H9 (cell line): Measurements from ENCODE around the gene SDK2. TPM values are rescaled to one million over a fixed set of nuclear protein-coding genes. Genes with fewer than 3 reads are reported as not detected.

Experiments used
- DNase-seq: peaks from one replicate; pipeline ENCODE4 v3.0.0-alpha.2; 2017
- H2AFZ ChIP-seq: one replicate; pipeline ENCODE4 v1.6.1; 2013; ENCODE audit warnings: mild to moderate bottlenecking, low read length, control low read depth, moderate library complexity
- H2AK5ac ChIP-seq: 2 replicates; pipeline ENCODE4 v1.6.1; 2013; ENCODE audit warnings: low read length, control low read depth, mixed read lengths; ENCODE audit not compliant: insufficient read length
- H2BK120ac ChIP-seq: one replicate; pipeline ENCODE4 v1.6.1; 2013; ENCODE audit warnings: low read depth, mild to moderate bottlenecking, low read length, control low read depth, inconsistent platforms; ENCODE audit not compliant: poor library complexity, severe bottlenecking
- H2BK12ac ChIP-seq: 2 replicates; pipeline ENCODE4 v1.6.1; 2013; ENCODE audit warnings: low read length, control low read depth, mixed read lengths, low read depth; ENCODE audit not compliant: insufficient read length
- H2BK15ac ChIP-seq: 2 replicates; pipeline ENCODE4 v1.6.1; 2013; ENCODE audit warnings: low read depth, low read length, control low read depth
- H2BK20ac ChIP-seq: one replicate; pipeline ENCODE4 v1.6.1; 2013; ENCODE audit warnings: low read depth, mild to moderate bottlenecking, low read length, control low read depth, inconsistent platforms; ENCODE audit not compliant: poor library complexity, severe bottlenecking
- H2BK5ac ChIP-seq: 2 replicates; pipeline ENCODE4 v1.6.1; 2013; ENCODE audit warnings: low read length, control low read depth, mixed read lengths; ENCODE audit not compliant: insufficient read length
- H3K14ac ChIP-seq: 2 replicates; pipeline ENCODE4 v1.6.1; 2013; ENCODE audit warnings: low read length, control low read depth; ENCODE audit not compliant: insufficient read depth
- H3K18ac ChIP-seq: 2 replicates; pipeline ENCODE4 v1.6.1; 2013; ENCODE audit warnings: low read depth, mild to moderate bottlenecking, mixed read lengths, low read length, control low read depth; ENCODE audit not compliant: insufficient read length
- H3K23ac ChIP-seq: 2 replicates; pipeline ENCODE4 v1.6.1; 2013; ENCODE audit warnings: low read length, control low read depth, mixed read lengths, low read depth; ENCODE audit not compliant: insufficient read length
- H3K23me2 ChIP-seq: 2 replicates; pipeline ENCODE4 v1.6.1; 2013; ENCODE audit warnings: low read depth, mild to moderate bottlenecking, mixed read lengths, low read length, control low read depth; ENCODE audit not compliant: insufficient read length, poor library complexity, severe bottlenecking
- H3K27ac ChIP-seq: 2 replicates; pipeline ENCODE4 v1.5.1; 2013; ENCODE audit warnings: low read length, control low read depth, mixed read lengths, low read depth; ENCODE audit not compliant: insufficient read length
- H3K27me3 ChIP-seq: 2 replicates; pipeline ENCODE4 v1.6.1; 2013; ENCODE audit warnings: low read length, control low read depth, inconsistent platforms; ENCODE audit not compliant: insufficient read depth
- H3K4ac ChIP-seq: 2 replicates; pipeline ENCODE4 v1.6.1; 2013; ENCODE audit warnings: low read depth, mild to moderate bottlenecking, control low read depth, inconsistent platforms, low read length, moderate library complexity
- H3K4me1 ChIP-seq: 2 replicates; pipeline ENCODE4 v1.6.1; 2013; ENCODE audit warnings: low read length, control low read depth, inconsistent platforms; ENCODE audit not compliant: insufficient read depth
- H3K4me2 ChIP-seq: 2 replicates; pipeline ENCODE4 v1.6.1; 2013; ENCODE audit warnings: low read length, control low read depth, mixed read lengths; ENCODE audit not compliant: insufficient read length, insufficient read depth
- H3K56ac ChIP-seq: 2 replicates; pipeline ENCODE4 v1.6.1; 2013; ENCODE audit warnings: low read depth, mild to moderate bottlenecking, mixed read lengths, low read length, control low read depth; ENCODE audit not compliant: insufficient read length
- H3K79me1 ChIP-seq: 2 replicates; pipeline ENCODE4 v1.6.1; 2013; ENCODE audit warnings: low read depth, mild to moderate bottlenecking, moderate library complexity, low read length, control low read depth, inconsistent platforms; ENCODE audit not compliant: insufficient read depth, poor library complexity, severe bottlenecking
- H3K79me2 ChIP-seq: 2 replicates; pipeline ENCODE4 v1.6.1; 2013; ENCODE audit warnings: low read length, control low read depth, inconsistent platforms; ENCODE audit not compliant: insufficient read depth
- H3K9ac ChIP-seq: 2 replicates; pipeline ENCODE4 v1.6.1; 2013; ENCODE audit warnings: low read length, control low read depth, mixed read lengths; ENCODE audit not compliant: insufficient read length; ENCODE audit errors: extremely low read depth
- H3K9me3 ChIP-seq: one replicate; pipeline ENCODE4 v1.6.1; 2013; ENCODE audit warnings: low read depth, low read length, inconsistent platforms; ENCODE audit not compliant: control insufficient read depth
- H3T11ph ChIP-seq: one replicate; pipeline ENCODE4 v1.6.1; 2013; ENCODE audit warnings: mild to moderate bottlenecking, low read length, control low read depth, inconsistent platforms
- H4K20me1 ChIP-seq: one replicate; pipeline ENCODE4 v1.6.1; 2013; ENCODE audit not compliant: control insufficient read depth, insufficient read length, insufficient read depth
- H4K5ac ChIP-seq: 2 replicates; pipeline ENCODE4 v1.6.1; 2013; ENCODE audit warnings: low read depth, mild to moderate bottlenecking, mixed read lengths, low read length, control low read depth; ENCODE audit not compliant: insufficient read length
- H4K8ac ChIP-seq: replicated peaks from 2 replicates; pipeline ENCODE4 v1.6.1; 2013; ENCODE audit warnings: low read length, control low read depth, mixed read lengths, low read depth; ENCODE audit not compliant: insufficient read length
- H4K91ac ChIP-seq: 2 replicates; pipeline ENCODE4 v1.6.1; 2013; ENCODE audit warnings: low read depth, mild to moderate bottlenecking, moderate library complexity, mixed read lengths, low read length, control low read depth; ENCODE audit not compliant: insufficient read length
- H3K27ac Mint-ChIP-seq, 3 experiments: 2 replicates in 2 of 3; 3 replicates in 1 of 3; pipeline ENCODE4 v1.8.0; 2020 to 2021; ENCODE audit warnings: mixed read lengths in 3 of 3, mild to moderate bottlenecking in 1 of 3, moderate library complexity in 1 of 3
- H3K27me3 Mint-ChIP-seq: 2 replicates; pipeline ENCODE4 v1.8.0; 2021; ENCODE audit warnings: low read depth, mild to moderate bottlenecking, moderate library complexity, mixed read lengths
- H3K36me3 Mint-ChIP-seq, 3 experiments: 2 replicates in 2 of 3; 3 replicates in 1 of 3; pipeline ENCODE4 v1.8.0; 2020 to 2021; ENCODE audit warnings: low read depth in 3 of 3, mixed read lengths in 3 of 3; ENCODE audit not compliant: insufficient read depth in 1 of 3
- H3K4me1 Mint-ChIP-seq, 2 experiments: 2 replicates each; pipeline ENCODE4 v1.8.0; 2020; ENCODE audit warnings: mixed read lengths in 2 of 2
- H3K4me3 Mint-ChIP-seq, 2 experiments: 2 replicates in 1 of 2; 3 replicates in 1 of 2; pipeline ENCODE4 v1.8.0; 2020 to 2021; ENCODE audit warnings: mild to moderate bottlenecking in 2 of 2, mixed read lengths in 2 of 2, moderate library complexity in 1 of 2
- H3K9me3 Mint-ChIP-seq, 2 experiments: 2 replicates in 1 of 2; 3 replicates in 1 of 2; pipeline ENCODE4 v1.8.0; 2020; ENCODE audit warnings: mild to moderate bottlenecking in 2 of 2, mixed read lengths in 2 of 2, moderate library complexity in 1 of 2
- WGBS: extraction: QIAGEN DNeasy Blood & Tissue Kit; methylation state at CpG from one replicate; pipeline ENCODE4 v1.1.7; 2013; ENCODE audit warnings: missing lambda C conversion rate, low lambda C conversion rate, mixed read lengths; ENCODE audit not compliant: insufficient read length; ENCODE audit errors: extremely low coverage; 5-methylcytosine and 5-hydroxymethylcytosine counted together
- total RNA-seq: library from RNA; stranded (reverse); gene quantifications from 2 replicates; pipeline ENCODE4 v1.2.1, GENCODE V29; 2021
- TF ChIP-seq, protein P1 (sequence below): fragments of 200-600 bp; sonication (generic); conservative IDR thresholded peaks from 3 replicates; pipeline ENCODE4 v1.8.0; 2021; ENCODE audit warnings: antibody characterized with exemption, mild to moderate bottlenecking

SDK2 gene
- total RNA-seq, 1 experiment from 2014 or later = 9.1 TPM

DNA sequence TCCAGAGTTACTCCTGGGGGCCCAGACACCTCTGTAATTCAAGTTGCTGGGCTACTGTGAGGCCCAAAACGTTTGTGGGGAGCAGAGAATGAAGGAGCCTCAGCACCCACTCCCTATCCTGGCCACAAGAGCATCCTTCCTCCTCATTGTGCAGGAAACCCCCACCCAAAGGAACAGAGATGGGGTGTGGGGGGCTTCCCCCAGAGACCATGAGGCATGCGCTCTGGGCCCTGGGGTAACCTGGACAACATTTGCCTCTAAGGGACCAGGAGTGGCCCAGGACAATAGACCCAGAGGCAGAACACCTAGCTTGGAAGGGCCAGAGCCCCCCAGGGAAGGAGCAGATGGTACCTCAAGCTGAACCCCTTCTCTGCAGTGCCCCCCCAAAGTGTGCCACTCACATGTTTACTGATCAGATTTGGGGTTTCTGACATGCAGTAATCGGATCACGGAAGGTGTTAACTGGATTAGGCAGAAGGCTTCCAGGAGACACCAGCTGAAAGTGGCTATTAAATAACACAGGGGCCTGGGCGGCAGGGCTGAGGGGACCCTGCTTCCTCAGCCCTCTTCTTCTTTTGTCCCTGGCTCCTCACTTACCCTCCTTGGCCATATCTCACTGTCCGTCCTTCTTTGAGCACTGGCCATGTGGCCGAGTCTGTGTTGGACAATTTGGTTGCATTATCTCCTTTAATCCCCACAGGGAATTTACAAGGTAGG, 50.8 kb downstream of the SDK2 start:
- Histone ChIP-seq H3K27me3 (no peaks in the 10 kb centered on the region), H3K14ac (no peak overlapping the region; the same call in 1 of the 2 replicates), H3T11ph (no peak overlapping the region), H2BK12ac (no peak overlapping the region), H4K8ac (no peak overlapping the region), H4K20me1 (no peaks in the 10 kb centered on the region), H3K79me1 (no peaks in the 10 kb centered on the region), H3K9ac (no peak overlapping the region), H3K4me1 (no peaks in the 10 kb centered on the region), H2AFZ (no peak overlapping the region), H2BK5ac (no peak overlapping the region), H2BK15ac (no peak overlapping the region), H4K5ac (no peak overlapping the region), H2BK20ac (no peak overlapping the region), H3K9me3 (no peaks in the 10 kb centered on the region), H3K23ac (no peak overlapping the region), H3K4me2 (no peak overlapping the region), H3K27ac (no peak overlapping the region), H3K79me2 (no peaks in the 10 kb centered on the region), H4K91ac (no peak overlapping the region), H3K18ac (no peak overlapping the region), H3K23me2 (no peaks in the 10 kb centered on the region), H3K56ac (no peak overlapping the region), H2AK5ac (no peak overlapping the region), H2BK120ac (no peak overlapping the region), H3K4ac (no peak overlapping the region)
- Mint-ChIP-seq H3K36me3 (no peaks in the 10 kb centered on the region; a peak in 1 of 7 replicates), H3K4me3 (no peak overlapping the region), H3K4me1 (peaks cover 23 to 52% of the 10 kb centered on the region in 2 experiments), H3K9me3 (no peaks in the 10 kb centered on the region), H3K27me3 (peaks cover 5% of the 10 kb centered on the region), H3K27ac (no peak overlapping the region)
- DNase-seq = no peak
- no CpG with 5 or more reads among the region's 7 CpGs for WGBS
- TF ChIP-seq, protein P1, sequence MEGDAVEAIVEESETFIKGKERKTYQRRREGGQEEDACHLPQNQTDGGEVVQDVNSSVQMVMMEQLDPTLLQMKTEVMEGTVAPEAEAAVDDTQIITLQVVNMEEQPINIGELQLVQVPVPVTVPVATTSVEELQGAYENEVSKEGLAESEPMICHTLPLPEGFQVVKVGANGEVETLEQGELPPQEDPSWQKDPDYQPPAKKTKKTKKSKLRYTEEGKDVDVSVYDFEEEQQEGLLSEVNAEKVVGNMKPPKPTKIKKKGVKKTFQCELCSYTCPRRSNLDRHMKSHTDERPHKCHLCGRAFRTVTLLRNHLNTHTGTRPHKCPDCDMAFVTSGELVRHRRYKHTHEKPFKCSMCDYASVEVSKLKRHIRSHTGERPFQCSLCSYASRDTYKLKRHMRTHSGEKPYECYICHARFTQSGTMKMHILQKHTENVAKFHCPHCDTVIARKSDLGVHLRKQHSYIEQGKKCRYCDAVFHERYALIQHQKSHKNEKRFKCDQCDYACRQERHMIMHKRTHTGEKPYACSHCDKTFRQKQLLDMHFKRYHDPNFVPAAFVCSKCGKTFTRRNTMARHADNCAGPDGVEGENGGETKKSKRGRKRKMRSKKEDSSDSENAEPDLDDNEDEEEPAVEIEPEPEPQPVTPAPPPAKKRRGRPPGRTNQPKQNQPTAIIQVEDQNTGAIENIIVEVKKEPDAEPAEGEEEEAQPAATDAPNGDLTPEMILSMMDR = no peak
